ENCODE data around the gene SPAG8. TPM values are rescaled to one million over a fixed set of nuclear protein-coding genes. Genes with fewer than 3 reads are reported as not detected.

SPAG8 gene
- total RNA-seq, 1 experiment from 2014 or later, result 0.90 TPM

DNA sequence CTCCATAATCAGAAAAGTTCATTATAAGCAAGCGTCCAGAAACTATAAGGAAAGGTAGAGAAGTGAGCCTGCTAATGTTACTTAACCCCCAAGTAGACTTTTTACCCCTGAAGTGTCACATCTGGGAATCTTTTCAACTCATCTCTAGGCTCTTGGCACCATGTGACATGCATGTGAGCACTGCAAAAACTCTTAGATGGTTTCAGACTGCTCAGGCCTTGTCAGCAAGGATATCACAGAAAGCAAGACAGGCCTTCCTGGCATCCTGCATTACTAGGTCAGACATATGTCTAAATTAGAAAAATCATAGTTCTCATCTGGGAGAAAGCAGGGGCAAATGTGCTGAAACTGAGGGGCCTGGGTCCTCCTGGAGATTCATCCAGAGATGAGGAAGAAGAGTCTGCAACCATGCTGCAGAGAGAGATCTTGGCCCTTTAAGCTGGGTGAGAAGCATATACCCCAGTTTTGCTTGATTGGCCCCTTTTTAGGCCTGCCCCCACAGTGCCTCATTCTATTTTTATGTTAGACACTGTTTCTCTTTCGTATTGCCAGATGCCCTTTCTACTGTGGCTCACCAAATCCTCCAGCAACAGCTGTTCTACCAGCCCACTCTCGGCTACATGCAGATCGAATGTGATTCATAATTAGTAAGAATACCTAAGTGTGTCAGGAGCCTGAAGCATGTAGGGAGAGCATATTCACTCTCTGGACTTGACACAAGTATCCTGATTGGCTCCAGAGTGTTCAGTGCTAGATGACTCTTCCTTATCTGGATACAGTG is 35.9 kb upstream of the SPAG8 start:
- no peaks in the 10 kb centered on the region for H3K9me3 ChIP-seq (ENCODE audit: control insufficient read depth, insufficient read depth, low read depth, low read length)
- H3K27me3 ChIP-seq (ENCODE audit: control insufficient read depth, insufficient read depth, low read length), result peaks cover 5% of the 10 kb centered on the region; the same call in 1 of the 2 replicates
- POLR2A ChIA-PET, result no interaction called here
- DNase-seq (ENCODE audit: low read depth, low spot score) (no peak), ATAC-seq (0 out of 2 replicates have a peak, but pooled peaks have one; percentile 28)
- intact Hi-C loops (cut with micrococcal nuclease; ENCODE audit: unreplicated experiment) (no loop called here), in situ Hi-C loops (cut with HindIII; ENCODE audit: low pct_unique_long_range_greater_than_20kb, low sequenced_read_pairs) (no loop called here)
- no peaks in the 10 kb centered on the region for H3K36me3 ChIP-seq (ENCODE audit: control insufficient read depth, insufficient read depth, low read length)
- BruUV-seq (replicated peaks), result no TSS peak
- H3K4me1 ChIP-seq (ENCODE audit: control insufficient read depth, insufficient read depth, low read length), result no peaks in the 10 kb centered on the region; the same call in 1 of the 2 replicates
- CTCF ChIA-PET, result interaction anchor here (1.2 kb wide), 1 partner anchor 22 kb away, joined by 3 read pairs; no protein-coding TSS in a partner anchor
- TF ChIP-seq, protein P1, sequence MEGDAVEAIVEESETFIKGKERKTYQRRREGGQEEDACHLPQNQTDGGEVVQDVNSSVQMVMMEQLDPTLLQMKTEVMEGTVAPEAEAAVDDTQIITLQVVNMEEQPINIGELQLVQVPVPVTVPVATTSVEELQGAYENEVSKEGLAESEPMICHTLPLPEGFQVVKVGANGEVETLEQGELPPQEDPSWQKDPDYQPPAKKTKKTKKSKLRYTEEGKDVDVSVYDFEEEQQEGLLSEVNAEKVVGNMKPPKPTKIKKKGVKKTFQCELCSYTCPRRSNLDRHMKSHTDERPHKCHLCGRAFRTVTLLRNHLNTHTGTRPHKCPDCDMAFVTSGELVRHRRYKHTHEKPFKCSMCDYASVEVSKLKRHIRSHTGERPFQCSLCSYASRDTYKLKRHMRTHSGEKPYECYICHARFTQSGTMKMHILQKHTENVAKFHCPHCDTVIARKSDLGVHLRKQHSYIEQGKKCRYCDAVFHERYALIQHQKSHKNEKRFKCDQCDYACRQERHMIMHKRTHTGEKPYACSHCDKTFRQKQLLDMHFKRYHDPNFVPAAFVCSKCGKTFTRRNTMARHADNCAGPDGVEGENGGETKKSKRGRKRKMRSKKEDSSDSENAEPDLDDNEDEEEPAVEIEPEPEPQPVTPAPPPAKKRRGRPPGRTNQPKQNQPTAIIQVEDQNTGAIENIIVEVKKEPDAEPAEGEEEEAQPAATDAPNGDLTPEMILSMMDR (IDR thresholded peaks at IDR 0.05), result no peak
- TF ChIP-seq POLR2AphosphoS5 (IDR thresholded peaks at IDR 0.05; ENCODE audit: low read depth, low read length), result no peak
- TF ChIP-seq SIN3A (IDR thresholded peaks at IDR 0.05; ENCODE audit: borderline replicate concordance, insufficient read depth, low read depth, low read length), result no peak
- no peak for TF ChIP-seq TCF7L2 (IDR thresholded peaks at IDR 0.05; ENCODE audit: low read depth, low read length)
- TF ChIP-seq, protein P2, sequence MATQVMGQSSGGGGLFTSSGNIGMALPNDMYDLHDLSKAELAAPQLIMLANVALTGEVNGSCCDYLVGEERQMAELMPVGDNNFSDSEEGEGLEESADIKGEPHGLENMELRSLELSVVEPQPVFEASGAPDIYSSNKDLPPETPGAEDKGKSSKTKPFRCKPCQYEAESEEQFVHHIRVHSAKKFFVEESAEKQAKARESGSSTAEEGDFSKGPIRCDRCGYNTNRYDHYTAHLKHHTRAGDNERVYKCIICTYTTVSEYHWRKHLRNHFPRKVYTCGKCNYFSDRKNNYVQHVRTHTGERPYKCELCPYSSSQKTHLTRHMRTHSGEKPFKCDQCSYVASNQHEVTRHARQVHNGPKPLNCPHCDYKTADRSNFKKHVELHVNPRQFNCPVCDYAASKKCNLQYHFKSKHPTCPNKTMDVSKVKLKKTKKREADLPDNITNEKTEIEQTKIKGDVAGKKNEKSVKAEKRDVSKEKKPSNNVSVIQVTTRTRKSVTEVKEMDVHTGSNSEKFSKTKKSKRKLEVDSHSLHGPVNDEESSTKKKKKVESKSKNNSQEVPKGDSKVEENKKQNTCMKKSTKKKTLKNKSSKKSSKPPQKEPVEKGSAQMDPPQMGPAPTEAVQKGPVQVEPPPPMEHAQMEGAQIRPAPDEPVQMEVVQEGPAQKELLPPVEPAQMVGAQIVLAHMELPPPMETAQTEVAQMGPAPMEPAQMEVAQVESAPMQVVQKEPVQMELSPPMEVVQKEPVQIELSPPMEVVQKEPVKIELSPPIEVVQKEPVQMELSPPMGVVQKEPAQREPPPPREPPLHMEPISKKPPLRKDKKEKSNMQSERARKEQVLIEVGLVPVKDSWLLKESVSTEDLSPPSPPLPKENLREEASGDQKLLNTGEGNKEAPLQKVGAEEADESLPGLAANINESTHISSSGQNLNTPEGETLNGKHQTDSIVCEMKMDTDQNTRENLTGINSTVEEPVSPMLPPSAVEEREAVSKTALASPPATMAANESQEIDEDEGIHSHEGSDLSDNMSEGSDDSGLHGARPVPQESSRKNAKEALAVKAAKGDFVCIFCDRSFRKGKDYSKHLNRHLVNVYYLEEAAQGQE (IDR thresholded peaks at IDR 0.05; ENCODE audit: insufficient read depth in 1 of 2, low read depth in 2 of 2, low read length in 1 of 2), result no peak
- no peak overlapping the region for H3K4me3 ChIP-seq (ENCODE audit: low read depth in 2 of 2, low read length in 2 of 2)
- H3K27ac ChIP-seq (ENCODE audit: low read length), result no peak overlapping the region

DNA sequence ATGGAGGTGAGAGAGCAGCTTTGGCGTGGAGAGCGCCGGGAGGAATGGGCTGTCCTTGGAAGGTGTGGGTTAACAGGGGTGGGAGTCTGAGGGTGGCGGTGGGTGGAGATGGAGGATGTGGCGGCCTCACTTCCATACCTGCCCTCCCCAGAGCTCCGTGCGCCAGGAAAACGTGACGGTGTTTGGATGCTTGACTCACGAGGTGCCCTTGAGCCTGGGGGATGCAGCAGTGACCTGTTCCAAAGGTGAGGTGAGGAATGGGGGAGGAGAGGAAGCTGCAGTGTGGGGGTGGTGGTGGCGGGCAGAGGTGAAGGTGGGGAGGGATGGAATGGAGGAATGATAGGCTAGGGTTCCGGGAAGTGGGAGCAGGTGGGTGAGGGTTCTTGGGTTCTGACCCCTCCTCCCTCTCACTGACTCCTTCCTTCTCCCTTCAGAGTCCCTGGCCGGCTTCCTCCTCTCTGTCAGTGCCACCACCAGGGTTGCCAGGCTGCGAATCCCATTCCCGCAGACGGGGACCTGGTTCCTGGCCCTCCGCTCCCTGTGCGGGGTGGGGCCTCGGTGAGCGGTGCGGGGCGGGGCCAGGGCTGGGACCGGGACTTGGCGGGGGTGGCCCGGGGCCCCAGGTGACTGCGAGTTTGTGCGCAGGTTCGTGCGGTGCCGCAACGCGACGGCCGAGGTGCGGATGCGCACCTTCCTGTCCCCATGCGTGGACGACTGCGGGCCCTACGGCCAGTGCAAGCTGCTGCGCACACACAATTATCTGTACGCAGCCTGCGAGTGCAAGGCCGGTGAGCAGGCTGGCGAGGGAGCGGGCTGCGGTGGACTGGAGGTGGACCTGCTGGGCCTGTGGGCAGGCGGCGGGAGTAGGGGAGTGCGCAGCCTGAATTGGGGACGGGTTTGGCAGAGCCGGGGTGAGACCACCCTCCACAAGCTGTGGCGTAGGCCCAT is 34.0 kb upstream of the SPAG8 start:
- Histone ChIP-seq H3K27ac (ENCODE audit: low read length) (no peak overlapping the region), H3K4me3 (ENCODE audit: low read depth in 2 of 2, low read length in 2 of 2) (no peak overlapping the region), H3K36me3 (ENCODE audit: control insufficient read depth, insufficient read depth, low read length) (no peaks in the 10 kb centered on the region), H3K27me3 (ENCODE audit: control insufficient read depth, insufficient read depth, low read length) (no peaks in the 10 kb centered on the region), H3K4me1 (ENCODE audit: control insufficient read depth, insufficient read depth, low read length) (no peaks in the 10 kb centered on the region; the same call in 1 of the 2 replicates), H3K9me3 (ENCODE audit: control insufficient read depth, insufficient read depth, low read depth, low read length) (no peaks in the 10 kb centered on the region)
- intact Hi-C loops (cut with micrococcal nuclease; ENCODE audit: unreplicated experiment), result no loop called here
- ChIA-PET CTCF (interaction anchor here (0.7 kb wide), 1 partner anchor 73 kb away, joined by 3 read pairs; no protein-coding TSS in a partner anchor), POLR2A (no interaction called here)
- TF ChIP-seq, protein P2 (IDR thresholded peaks at IDR 0.05; ENCODE audit: insufficient read depth in 1 of 2, low read depth in 2 of 2, low read length in 1 of 2), result no peak
- TF ChIP-seq SIN3A (IDR thresholded peaks at IDR 0.05; ENCODE audit: borderline replicate concordance, insufficient read depth, low read depth, low read length) (no peak), POLR2AphosphoS5 (IDR thresholded peaks at IDR 0.05; ENCODE audit: low read depth, low read length) (no peak)
- BruUV-seq (replicated peaks), result no TSS peak
- no peak for ATAC-seq
- no peak for DNase-seq (ENCODE audit: low read depth, low spot score)
- in situ Hi-C loops (cut with HindIII; ENCODE audit: low pct_unique_long_range_greater_than_20kb, low sequenced_read_pairs), result no loop called here

Measured in Panc1 (cell line).